GM21423 (cell line): Measurements from ENCODE around the gene ACSL4.
A peak's percentile ranks its signal among the peaks of the same experiment; 100 is the strongest.
"Not testable (repeated sequence)": the region's sequence is repeated elsewhere in the genome, so short reads cannot be mapped to it uniquely, and the experiment has no call there.

Experiments
- ATAC-seq: cut with Tn5 transposase; IDR thresholded peaks from one replicate; pipeline ENCODE4 v1.9.1; 2021; ENCODE audit warnings: mild to moderate bottlenecking, moderate library complexity; ENCODE audit not compliant: unreplicated experiment

The ACSL4 gene

GRCh38 chrX:109732017-109732801 is 848 bp downstream of the ACSL4 start:
- peak; percentile 28 for ATAC-seq

- ATAC-seq = no peak
Measured at GRCh38 chrX:109728173-109728535, 4.9 kb downstream of the ACSL4 start.

GRCh38 chrX:109724971-109725370 is 8.1 kb downstream of the ACSL4 start:
- ATAC-seq = not testable (repeated sequence)

- ATAC-seq = no peak
Measured at GRCh38 chrX:109720947-109721346, 12.1 kb downstream of the ACSL4 start.

- no peak for ATAC-seq
Measured at GRCh38 chrX:109719264-109719663, 13.8 kb downstream of the ACSL4 start.

- no peak for ATAC-seq
Measured at GRCh38 chrX:109716431-109717028, 16.5 kb downstream of the ACSL4 start.

- ATAC-seq = no peak
Measured at GRCh38 chrX:109714340-109714958, 18.6 kb downstream of the ACSL4 start.

GRCh38 chrX:109710181-109710580 is 22.9 kb downstream of the ACSL4 start:
- no peak for ATAC-seq

- ATAC-seq = peak; percentile 62
Measured at GRCh38 chrX:109709129-109709631, 23.9 kb downstream of the ACSL4 start.

GRCh38 chrX:109707720-109708119 is 25.3 kb downstream of the ACSL4 start:
- no peak for ATAC-seq

- no peak for ATAC-seq
Measured at GRCh38 chrX:109707319-109707718, 25.7 kb downstream of the ACSL4 start.

GRCh38 chrX:109704563-109704962 is 28.5 kb downstream of the ACSL4 start:
- peak; percentile 71 for ATAC-seq

- ATAC-seq = no peak
Measured at GRCh38 chrX:109697855-109698254, 35.2 kb downstream of the ACSL4 start.

- no peak for ATAC-seq
Measured at GRCh38 chrX:109696146-109696740, 36.8 kb downstream of the ACSL4 start.

- ATAC-seq = no peak
Measured at GRCh38 chrX:109695637-109696036, 37.4 kb downstream of the ACSL4 start.

- ATAC-seq = no peak
Measured at GRCh38 chrX:109691752-109692151, 41.3 kb downstream of the ACSL4 start.

- no peak for ATAC-seq
Measured at GRCh38 chrX:109691277-109691676, 41.8 kb downstream of the ACSL4 start.

- ATAC-seq = no peak
Measured at GRCh38 chrX:109687903-109688302, 45.2 kb downstream of the ACSL4 start.

GRCh38 chrX:109685656-109686078 is 47.4 kb downstream of the ACSL4 start:
- no peak for ATAC-seq

GRCh38 chrX:109684136-109684535 is 48.9 kb downstream of the ACSL4 start:
- ATAC-seq = no peak

GRCh38 chrX:109681475-109682081 is 51.5 kb downstream of the ACSL4 start:
- ATAC-seq = no peak
